ENCODE measurements around the gene MIEN1.

DNA sequence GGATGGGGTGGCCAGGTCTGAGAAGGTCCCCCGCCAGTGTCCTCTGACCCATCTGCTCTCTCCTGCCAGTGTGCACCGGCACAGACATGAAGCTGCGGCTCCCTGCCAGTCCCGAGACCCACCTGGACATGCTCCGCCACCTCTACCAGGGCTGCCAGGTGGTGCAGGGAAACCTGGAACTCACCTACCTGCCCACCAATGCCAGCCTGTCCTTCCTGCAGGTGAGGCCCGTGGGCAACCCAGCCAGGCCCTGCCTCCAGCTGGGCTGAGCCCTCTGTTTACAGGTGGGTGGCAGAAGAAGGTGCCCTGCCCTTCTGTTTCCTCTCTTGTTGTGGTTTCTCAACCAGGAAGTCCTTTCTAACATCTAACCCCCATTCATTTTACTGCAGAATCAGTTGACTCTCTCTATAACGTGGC, 23.4 kb downstream of the MIEN1 start:
- TF ChIP-seq POLR2AphosphoS5 (IDR thresholded peaks at IDR 0.05): no peak
- no peak for TF ChIP-seq EP300 (IDR thresholded peaks at IDR 0.05)

Data from esophagus muscularis mucosa (tissue), 3 donors.